Spleen (tissue), 7 donors: ENCODE measurements around the gene FBH1.

Source experiments
- CTCF ChIP-seq, 11 experiments: fragments of 200-600 bp in 7 of 11; fragments of 450-650 bp in 4 of 11; sonication (generic) in 4 of 11; IDR thresholded peaks in 8 of 11; conservative IDR thresholded peaks in 3 of 11; 1 replicate in 7 of 11; 2 replicates in 4 of 11; pipeline versions ENCODE4 v1.4.0 to v1.8.0; 2016 to 2021; ENCODE audit warnings: antibody characterized with exemption in 11 of 11, inconsistent platforms in 4 of 11, mild to moderate bottlenecking in 1 of 11
- POLR2A ChIP-seq, 3 donors: fragments of 450-650 bp; IDR thresholded peaks; one replicate each; pipeline ENCODE4 v1.5.1; 2017; ENCODE audit warnings: antibody characterized with exemption in 3 of 3, mild to moderate bottlenecking in 1 of 3
- POLR2AphosphoS5 ChIP-seq, 3 donors: sonication (generic); formaldehyde crosslinking; IDR thresholded peaks; one replicate each; pipeline ENCODE4 v1.5.1; 2017; ENCODE audit warnings: antibody characterized with exemption in 3 of 3
- donor health status: DM: no; HTN: no; CAD: no; lungs with moderate emphysema.
- donor health status: DM: no; HTN: no; CAD: no.
- donor health status: DM: no; HTN: no; CAD: no.

DNA sequence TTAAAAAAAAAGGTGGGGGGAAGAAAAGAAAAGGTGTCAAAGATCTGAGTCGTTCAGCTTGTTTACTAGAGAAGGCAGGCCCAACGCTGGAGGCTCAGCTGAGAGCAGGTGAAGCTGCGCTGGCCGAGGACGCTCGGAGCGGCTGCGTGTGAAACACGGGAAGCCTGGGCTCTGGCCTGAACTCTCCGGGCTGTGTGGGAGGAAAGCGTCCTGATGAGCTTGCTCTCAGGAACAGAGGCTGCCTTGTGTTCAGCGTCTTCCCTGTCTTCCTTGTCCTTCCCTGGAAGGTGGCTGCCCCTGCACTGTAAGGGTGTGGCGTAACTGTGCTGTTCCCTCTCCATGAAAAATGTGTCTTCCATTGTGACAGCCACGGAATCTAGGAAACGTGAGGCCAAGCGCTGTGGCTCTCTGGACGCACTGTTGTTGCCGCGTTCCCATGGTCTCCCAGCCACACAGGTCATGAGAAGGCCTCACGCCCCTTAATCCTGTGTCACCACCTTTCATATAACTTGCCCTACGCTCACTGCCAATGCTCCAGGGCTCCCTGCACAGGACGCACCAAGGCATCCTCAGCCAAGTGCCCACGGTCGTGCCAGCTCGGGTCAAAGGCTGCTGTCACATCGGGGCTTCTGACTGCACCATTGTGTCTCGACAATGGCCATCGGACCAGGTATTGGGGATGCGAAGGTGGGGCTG is 71.5 kb downstream of the FBH1 start:
- TF ChIP-seq CTCF (IDR thresholded peaks at IDR 0.05 in 8 of 11, conservative IDR thresholded peaks at IDR 0.05 in 3 of 11) (no peak), POLR2A (IDR thresholded peaks at IDR 0.05) (no peak), POLR2AphosphoS5 (IDR thresholded peaks at IDR 0.05) (no peak)
